Pancreas (tissue), 10 donors: Measurements from ENCODE around the gene CD19. TPM values are rescaled to one million over a fixed set of nuclear protein-coding genes. Genes with fewer than 3 reads are reported as not detected.

ENCODE experiments used
- ATAC-seq, 4 donors: fragments of 200-7000 bp; cut with Tn5 transposase; one replicate each; pipeline versions ENCODE4 v1.8.0 to v1.9.1; 2020; ENCODE audit warnings: mild to moderate bottlenecking in 4 of 4, moderate library complexity in 4 of 4
- DNase-seq, 6 donors: peaks; one replicate each; pipeline ENCODE4 v3.0.0-alpha.2; 2020
- FAIRE-seq: peaks from 2 replicates; lab custom pipeline; 2012; peaks lifted over from hg19 to GRCh38; lab: Jason Lieb, UNC
- H3K27ac ChIP-seq, 4 donors: fragments of 200-600 bp; sonication (generic); 1 replicate in 3 of 4; 2 replicates in 1 of 4; pipeline versions ENCODE4 v1.5.0 to v1.8.0; 2020
- H3K27me3 ChIP-seq, 4 donors: fragments of 200-600 bp; one replicate each; pipeline ENCODE4 v1.8.0; 2021
- H3K36me3 ChIP-seq, 3 donors: fragments of 200-600 bp; sonication (generic) in 1 of 3; one replicate each; pipeline versions ENCODE4 v1.5.0 to v1.8.0; 2020 to 2021
- H3K4me1 ChIP-seq, 3 donors: fragments of 200-600 bp; one replicate each; pipeline ENCODE4 v1.8.0; 2021
- H3K4me3 ChIP-seq, 4 donors: fragments of 200-600 bp; sonication (generic) in 2 of 4; one replicate each; pipeline versions ENCODE4 v1.5.0 to v1.8.0; 2020 to 2021
- H3K9me3 ChIP-seq, 4 donors: fragments of 200-600 bp; one replicate each; pipeline ENCODE4 v1.8.0; 2021
- WGBS, 2 donors: extraction: QIAGEN DNeasy Blood & Tissue Kit; methylation state at CpG; one replicate each; pipeline ENCODE4 v1.1.7; 2013; 5-methylcytosine and 5-hydroxymethylcytosine counted together
- intact Hi-C, 3 donors: fragments of 100-400 bp; cut with DNase I; formaldehyde crosslinking; loops; one replicate each; pipeline versions ENCODE4 v1.11.1 to v1.14.2; 2022
- polyA plus RNA-seq, 2 donors: library from polyadenylated mRNA; stranded (reverse); fragments of 200-250 nt; gene quantifications; one replicate each; pipeline ENCODE4 v1.2.3, GENCODE V29; 2013
- total RNA-seq, 6 donors: library from RNA; stranded (reverse); fragmentation: NEBNext Ultra II Directional in 4 of 6; extraction: Animal tissue kit (Norgen Biotek cat#: 25700) in 4 of 6; gene quantifications; one replicate each; pipeline versions ENCODE4 v1.2.1 to v1.2.4, GENCODE V29; 2021 to 2023
- TF ChIP-seq, protein P1 (sequence below), 4 donors: fragments of 200-600 bp; sonication (generic) in 3 of 4; IDR thresholded peaks; one replicate each; pipeline versions ENCODE4 v1.5.0 to v1.8.0; 2021; ENCODE audit warnings: antibody characterized with exemption in 4 of 4
- donor health status: healthy with polysubstance abuse.
- donor health status: DM: no; HTN: no; CAD: no; lungs with moderate emphysema.
- donor health status: DM: no; HTN: no; CAD: no.
- donor health status: control.
- donor health status: control.
- donor health status: Bipolar disorder and iron deficiency.
- donor health status: DM: yes; HTN: yes; CAD: no.
- donor health status: DM: no; HTN: no; CAD: no.
- donor health status: DM: no; HTN: no; CAD: no.
- donor health status: DM: yes; HTN: yes; CAD: no.

CD19 gene
- total and polyA plus RNA-seq, 8 donors = 0.08 to 0.15 (median 0.09) TPM; not detected in 4

GRCh38 chr16:28985211-28986041 is 53.7 kb downstream of the CD19 start:
- ATAC-seq = no peak
- 89 to 90% methylated on average over 16 to 19 of the region's 19 CpGs for WGBS, 2 donors
- H3K36me3 ChIP-seq = peaks cover 0 to 17% (median 0%) of the 10 kb centered on the region in 3 donors
- no peak overlapping the region for H3K27ac ChIP-seq
- H3K27me3 ChIP-seq = no peaks in the 10 kb centered on the region
- no peaks in the 10 kb centered on the region for H3K9me3 ChIP-seq
- intact Hi-C loops = no loop called here
- H3K4me1 ChIP-seq = no peaks in the 10 kb centered on the region
- TF ChIP-seq, protein P1, sequence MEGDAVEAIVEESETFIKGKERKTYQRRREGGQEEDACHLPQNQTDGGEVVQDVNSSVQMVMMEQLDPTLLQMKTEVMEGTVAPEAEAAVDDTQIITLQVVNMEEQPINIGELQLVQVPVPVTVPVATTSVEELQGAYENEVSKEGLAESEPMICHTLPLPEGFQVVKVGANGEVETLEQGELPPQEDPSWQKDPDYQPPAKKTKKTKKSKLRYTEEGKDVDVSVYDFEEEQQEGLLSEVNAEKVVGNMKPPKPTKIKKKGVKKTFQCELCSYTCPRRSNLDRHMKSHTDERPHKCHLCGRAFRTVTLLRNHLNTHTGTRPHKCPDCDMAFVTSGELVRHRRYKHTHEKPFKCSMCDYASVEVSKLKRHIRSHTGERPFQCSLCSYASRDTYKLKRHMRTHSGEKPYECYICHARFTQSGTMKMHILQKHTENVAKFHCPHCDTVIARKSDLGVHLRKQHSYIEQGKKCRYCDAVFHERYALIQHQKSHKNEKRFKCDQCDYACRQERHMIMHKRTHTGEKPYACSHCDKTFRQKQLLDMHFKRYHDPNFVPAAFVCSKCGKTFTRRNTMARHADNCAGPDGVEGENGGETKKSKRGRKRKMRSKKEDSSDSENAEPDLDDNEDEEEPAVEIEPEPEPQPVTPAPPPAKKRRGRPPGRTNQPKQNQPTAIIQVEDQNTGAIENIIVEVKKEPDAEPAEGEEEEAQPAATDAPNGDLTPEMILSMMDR (IDR thresholded peaks at IDR 0.05) = no peak
- FAIRE-seq = no peak
- DNase-seq = peak in 1 of 6 donors; percentile 67
- H3K4me3 ChIP-seq = no peak overlapping the region

- FAIRE-seq (no peak), ATAC-seq (no peak), DNase-seq (no peak)
- intact Hi-C loops = no loop called here
- Histone ChIP-seq H3K36me3 (peaks cover 0 to 17% (median 0%) of the 10 kb centered on the region in 3 donors), H3K27ac (no peak overlapping the region), H3K4me3 (no peak overlapping the region), H3K27me3 (no peaks in the 10 kb centered on the region), H3K9me3 (no peaks in the 10 kb centered on the region), H3K4me1 (no peaks in the 10 kb centered on the region)
- TF ChIP-seq, protein P1 (IDR thresholded peaks at IDR 0.05) = no peak
- WGBS, 2 donors = 93 to 95% methylated on average over 9 of the region's 9 CpGs
These were observed 54.3 kb downstream of the CD19 start for GRCh38 chr16:28986046-28986445.

GRCh38 chr16:28986492-28986891 is 54.7 kb downstream of the CD19 start:
- TF ChIP-seq, protein P1 (IDR thresholded peaks at IDR 0.05) = no peak
- FAIRE-seq (no peak), DNase-seq (no peak), ATAC-seq (no peak)
- H3K36me3 ChIP-seq = peaks cover 0 to 17% (median 0%) of the 10 kb centered on the region in 3 donors
- intact Hi-C loops = no loop called here
- H3K27me3 ChIP-seq = no peaks in the 10 kb centered on the region
- H3K9me3 ChIP-seq = no peaks in the 10 kb centered on the region
- WGBS, 2 donors = 95 to 97% methylated on average over 13 of the region's 13 CpGs
- H3K27ac ChIP-seq = no peak overlapping the region
- no peaks in the 10 kb centered on the region for H3K4me1 ChIP-seq
- no peak overlapping the region for H3K4me3 ChIP-seq

GRCh38 chr16:28987170-28987853 is 55.5 kb downstream of the CD19 start:
- H3K36me3 ChIP-seq = peaks cover 0 to 17% (median 0%) of the 10 kb centered on the region in 3 donors
- FAIRE-seq = no peak
- H3K27ac ChIP-seq = no peak overlapping the region
- no peaks in the 10 kb centered on the region for H3K4me1 ChIP-seq
- ATAC-seq = no peak
- intact Hi-C loops = no loop called here
- WGBS, 2 donors = 96 to 99% methylated on average over 4 of the region's 4 CpGs
- no peak overlapping the region for H3K4me3 ChIP-seq
- DNase-seq = no peak
- TF ChIP-seq, protein P1 (IDR thresholded peaks at IDR 0.05) = no peak
- H3K27me3 ChIP-seq = no peaks in the 10 kb centered on the region
- no peaks in the 10 kb centered on the region for H3K9me3 ChIP-seq

Other genes with a start within 250 kb of the CD19 start
- 100 to 1,000 TPM; 336 to 418 (median 379) TPM for gene EIF3C, start 220.5 kb upstream of the CD19 start, total RNA-seq
- 1,000 to 10,000 TPM in 1 of 2 donors, 100 to 1,000 TPM in 1; 519 to 1,137 TPM for gene EIF3C, start 220.5 kb upstream of the CD19 start, polyA plus RNA-seq
- gene NPIPB9, start 180.2 kb upstream of the CD19 start, total RNA-seq = 1 to 10 TPM in 1 of 6 donors, under 1 TPM in 4, not detected in 1; 0.46 to 2.5 (median 0.92) TPM
- 1 to 10 TPM in 1 of 2 donors, under 1 TPM in 1; 0.57 to 1.1 TPM for gene NPIPB9, start 180.2 kb upstream of the CD19 start, polyA plus RNA-seq
- gene ATXN2L, start 109.0 kb upstream of the CD19 start, total RNA-seq = 10 to 100 TPM; 40.3 to 82.1 (median 54.6) TPM
- 100 to 1,000 TPM in 1 of 2 donors, 10 to 100 TPM in 1; 65.3 to 116 TPM for gene ATXN2L, start 109.0 kb upstream of the CD19 start, polyA plus RNA-seq
- 100 to 1,000 TPM in 1 of 6 donors, 10 to 100 TPM in 5; 71.9 to 100 (median 88.8) TPM for gene TUFM, start 85.6 kb upstream of the CD19 start, total RNA-seq
- gene TUFM, start 85.6 kb upstream of the CD19 start, polyA plus RNA-seq = 100 to 1,000 TPM; 145 to 181 TPM
- gene SH2B1, start 68.1 kb upstream of the CD19 start, total RNA-seq = 10 to 100 TPM; 21.6 to 39.5 (median 24.5) TPM
- gene SH2B1, start 68.1 kb upstream of the CD19 start, polyA plus RNA-seq = 10 to 100 TPM; 66.2 to 81.6 TPM
- under 1 TPM in 4 of 6 donors, not detected in 2; 0.20 to 0.42 (median 0.27) TPM for gene ATP2A1, start 53.5 kb upstream of the CD19 start, total RNA-seq
- under 1 TPM; 0.49 to 0.84 TPM for gene ATP2A1, start 53.5 kb upstream of the CD19 start, polyA plus RNA-seq
- gene RABEP2, start 6.7 kb upstream of the CD19 start, total RNA-seq = 10 to 100 TPM; 11.5 to 16.9 (median 13.7) TPM
- 10 to 100 TPM; 34.0 to 66.1 TPM for gene RABEP2, start 6.7 kb upstream of the CD19 start, polyA plus RNA-seq
- 10 to 100 TPM in 4 of 6 donors, 1 to 10 TPM in 2; 9.2 to 19.3 (median 11.8) TPM for gene NFATC2IP, start 19.0 kb downstream of the CD19 start, total RNA-seq
- 10 to 100 TPM; 20.6 to 22.0 TPM for gene NFATC2IP, start 19.0 kb downstream of the CD19 start, polyA plus RNA-seq
- 10 to 100 TPM; 12.6 to 20.4 (median 14.4) TPM for gene SPNS1, start 42.8 kb downstream of the CD19 start, total RNA-seq
- gene SPNS1, start 42.8 kb downstream of the CD19 start, polyA plus RNA-seq = 10 to 100 TPM; 51.2 to 57.6 TPM
- gene LAT, start 53.1 kb downstream of the CD19 start, total RNA-seq = 1 to 10 TPM; 1.9 to 3.4 (median 2.2) TPM
- 10 to 100 TPM; 25.3 to 26.0 TPM for gene LAT, start 53.1 kb downstream of the CD19 start, polyA plus RNA-seq